Myocyte (in vitro differentiated cells): ENCODE measurements around the gene EBF4. TPM values are rescaled to one million over a fixed set of nuclear protein-coding genes. Genes with fewer than 3 reads are reported as not detected.
"Not testable (repeated sequence)": the region's sequence is repeated elsewhere in the genome, so short reads cannot be mapped to it uniquely, and the experiment has no call there.

Experiments used
- DNase-seq: peaks from one replicate; pipeline ENCODE4 v3.0.0-alpha.2; 2012; ENCODE audit warnings: low read depth
- total RNA-seq: library from RNA; depleted of rRNA; stranded (reverse); fragments of >200 nt; gene quantifications from 2 replicates; pipeline ENCODE4 v1.2.3, GENCODE V29; 2014

Gene EBF4
- total RNA-seq, 1 donor from 2014 or later = 0.94 TPM

DNA sequence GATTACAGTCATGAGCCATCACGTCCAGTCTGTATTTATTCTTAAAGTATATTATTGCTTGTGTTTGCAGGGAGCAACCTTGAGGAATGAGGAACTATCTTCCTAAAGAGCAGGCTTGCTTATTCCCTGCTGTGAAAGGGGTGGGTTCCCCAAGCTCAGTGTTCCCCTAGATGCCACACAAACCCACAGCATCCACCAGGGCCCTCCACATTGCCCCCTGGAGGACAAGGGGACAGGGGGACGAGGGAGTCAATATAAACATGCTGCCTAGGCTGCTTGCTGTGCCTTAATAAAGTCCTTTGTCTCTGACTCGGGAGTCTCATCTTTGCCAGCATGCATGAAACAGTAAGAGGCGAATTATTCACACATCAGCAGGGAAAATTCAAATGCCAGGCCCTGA is 20.6 kb upstream of the EBF4 start:
- DNase-seq = no peak

DNA sequence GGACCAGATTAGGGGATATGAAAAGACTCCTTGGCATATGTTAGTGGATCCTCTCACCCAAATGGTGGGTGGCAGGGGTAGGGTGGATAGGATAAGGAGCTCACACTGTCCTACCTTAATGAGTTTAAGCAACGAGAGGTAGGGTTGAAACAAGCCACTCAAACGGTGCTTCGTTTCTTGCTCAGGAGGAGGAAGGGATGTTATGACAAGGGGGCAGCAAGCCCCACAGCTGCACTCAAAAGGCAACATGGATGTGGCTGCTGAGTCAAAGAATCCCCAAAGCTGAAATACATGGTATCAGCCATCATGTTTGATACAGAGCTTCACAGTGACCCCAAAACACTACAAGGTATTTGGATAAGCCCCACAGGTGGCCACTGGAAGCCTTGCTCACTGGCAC is 20.1 kb upstream of the EBF4 start:
- no peak for DNase-seq

DNA sequence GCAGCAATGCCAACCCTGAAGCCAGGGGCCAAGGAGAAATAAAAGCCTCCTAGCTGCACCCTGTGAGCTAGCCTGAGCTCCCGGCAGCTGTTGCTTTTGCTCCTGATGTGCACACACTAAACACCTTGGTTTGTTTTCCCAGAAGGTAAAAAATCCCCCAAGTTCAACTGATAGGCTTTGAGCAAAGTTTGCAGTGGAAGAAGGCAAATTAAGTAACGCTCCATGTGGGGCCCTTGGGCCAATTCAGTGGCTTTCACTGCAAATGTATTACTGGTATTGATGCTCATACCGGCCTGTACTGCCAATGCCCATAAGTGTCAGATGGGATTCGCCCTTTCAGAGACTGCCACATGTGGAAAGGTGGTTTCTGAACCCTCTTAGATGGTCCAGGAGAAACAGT is 19.1 kb upstream of the EBF4 start:
- DNase-seq = no peak

DNA sequence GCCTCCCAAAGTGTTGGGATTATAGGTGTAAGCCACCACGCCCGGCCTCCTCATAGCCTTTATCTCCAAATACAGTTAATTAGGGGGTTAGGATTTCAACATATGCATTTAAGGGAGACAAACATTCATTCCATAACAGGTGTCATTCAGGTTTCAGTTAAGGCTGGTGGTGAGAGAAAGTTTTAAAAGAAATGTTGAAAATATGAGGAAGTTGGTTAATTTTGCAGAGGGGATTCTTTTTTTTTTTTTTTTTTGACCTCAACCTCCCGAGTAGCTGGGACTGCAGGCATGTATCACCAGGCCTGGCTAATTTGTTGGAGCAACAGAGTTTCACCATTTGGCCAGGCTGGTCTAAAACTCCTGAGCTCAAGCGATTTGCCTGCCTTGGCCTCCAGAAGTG is 12.5 kb upstream of the EBF4 start:
- no peak for DNase-seq

DNA sequence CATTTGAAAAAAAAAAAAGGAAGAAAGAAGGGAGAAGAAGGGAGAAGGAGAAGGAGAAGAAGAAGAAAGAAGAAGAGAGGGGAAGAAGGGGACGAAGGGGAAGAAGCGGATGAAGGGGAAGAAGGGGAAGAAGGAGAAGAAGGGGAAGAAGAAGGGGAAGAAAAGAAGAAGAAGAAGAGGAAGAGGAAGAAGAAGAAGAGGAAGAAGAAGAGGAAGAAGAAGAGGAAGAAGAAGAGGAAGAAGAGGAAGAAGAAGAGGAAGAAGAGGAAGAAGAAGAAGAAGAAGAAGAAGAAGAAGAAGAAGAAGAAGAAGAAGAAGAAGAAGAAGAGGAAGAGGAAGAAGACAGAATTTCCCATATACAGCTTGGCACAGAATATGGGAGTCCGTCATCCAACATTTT is 10.5 kb upstream of the EBF4 start:
- not testable (repeated sequence) for DNase-seq

DNA sequence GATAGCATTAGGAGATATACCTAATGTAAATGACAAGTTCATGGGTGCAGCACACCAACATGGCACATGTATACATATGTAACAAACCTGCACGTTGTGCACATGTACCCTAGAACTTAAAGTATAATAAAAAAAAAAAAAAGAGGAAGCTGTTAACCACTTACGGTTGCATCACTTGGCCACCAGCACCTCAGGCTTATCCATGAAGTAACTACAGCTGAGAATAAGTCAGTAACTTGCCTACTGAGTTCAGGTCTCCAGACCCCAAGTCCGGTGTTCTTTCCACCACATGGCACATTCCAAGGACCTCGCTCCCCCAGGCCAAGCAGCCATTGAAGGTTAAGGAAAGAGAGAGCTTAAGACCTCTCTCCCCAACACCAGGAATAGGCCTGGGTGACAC is 7.8 kb upstream of the EBF4 start:
- DNase-seq = not testable (repeated sequence)

DNA sequence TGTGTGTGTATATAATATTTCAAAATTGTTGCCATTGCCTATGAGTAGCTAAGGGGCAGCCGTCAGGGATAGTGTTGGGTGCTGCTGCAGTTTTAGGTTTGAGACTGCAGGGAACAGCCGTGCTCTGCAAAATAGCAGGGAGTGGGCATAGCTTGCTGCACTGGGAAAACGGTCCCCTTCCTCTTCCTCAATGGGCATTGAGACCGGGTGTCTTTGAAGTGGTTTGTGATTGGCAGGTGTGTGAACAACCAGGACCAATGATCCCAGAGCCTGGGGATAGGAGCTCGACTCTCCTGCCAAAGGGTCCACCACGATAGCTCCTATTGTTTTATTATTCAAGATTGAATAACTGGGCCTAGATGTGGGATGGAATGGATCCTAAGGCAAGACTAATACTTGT is 5.1 kb upstream of the EBF4 start:
- DNase-seq = no peak

DNA sequence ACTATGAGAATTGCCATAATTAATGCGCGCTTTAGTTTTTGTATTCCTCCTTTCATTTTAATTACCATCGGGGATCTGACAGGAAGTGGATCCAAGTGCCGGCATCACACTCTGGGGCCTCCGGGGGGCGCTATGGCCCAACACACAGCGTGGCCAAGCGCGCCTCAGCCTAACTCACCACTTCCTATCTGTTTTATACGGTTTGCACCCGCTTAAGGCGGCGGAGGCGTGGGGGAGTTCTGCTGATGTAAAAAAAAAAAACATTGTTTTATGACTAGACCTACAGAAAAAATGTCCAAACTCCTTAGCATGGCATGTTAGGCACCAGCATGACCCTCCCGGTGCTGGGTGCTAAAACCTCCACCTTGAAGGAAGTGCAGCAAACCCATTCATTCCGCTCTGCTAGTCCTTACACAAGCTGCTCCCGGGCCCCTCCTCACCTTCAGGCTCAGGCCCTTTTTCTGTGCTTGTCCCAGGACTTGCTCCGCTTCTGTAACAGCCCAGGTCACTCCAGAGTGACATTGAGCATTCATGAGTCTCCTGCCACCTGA is 4.5 kb upstream of the EBF4 start:
- DNase-seq = peak; percentile 5

DNA sequence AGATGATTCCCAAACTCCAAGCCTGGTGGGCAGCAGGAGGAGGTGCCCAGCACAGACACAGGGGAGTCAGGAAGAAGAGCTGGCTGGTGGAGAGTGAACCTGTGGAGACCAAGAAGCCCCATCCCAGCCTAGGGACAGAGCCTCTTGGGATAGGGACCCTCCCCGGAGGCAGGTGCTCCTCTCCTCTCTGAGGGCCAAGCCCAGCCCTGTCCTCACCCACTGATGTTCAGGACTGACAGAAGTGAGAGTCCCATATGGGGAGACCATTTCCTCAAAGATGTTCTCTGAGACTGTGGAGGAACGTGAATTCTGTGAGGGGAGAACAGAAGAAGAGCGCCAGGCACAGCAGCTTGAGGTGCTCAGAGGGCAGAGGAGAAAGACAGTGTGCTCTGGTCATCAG is 2.4 kb upstream of the EBF4 start:
- DNase-seq = no peak

DNA sequence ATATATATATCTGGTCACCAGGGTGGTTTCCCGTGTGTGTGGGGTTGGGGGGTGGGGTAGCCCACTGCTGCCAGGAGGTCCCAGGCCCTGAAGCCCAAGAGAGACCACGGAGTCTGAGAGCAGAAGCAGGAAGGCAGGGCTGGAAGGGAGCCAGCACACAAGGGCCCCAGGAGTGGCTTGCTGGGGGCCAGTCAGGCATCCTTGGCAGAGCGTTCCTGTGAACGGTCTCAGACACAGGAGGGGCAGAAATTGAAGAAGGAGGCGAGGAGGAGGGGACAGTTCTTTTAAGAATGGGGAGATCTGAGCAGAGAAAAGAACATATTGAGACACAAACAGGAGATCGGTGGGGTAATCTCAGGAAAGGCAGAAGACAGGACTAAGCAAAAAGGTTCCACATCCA is 1.9 kb upstream of the EBF4 start:
- no peak for DNase-seq

DNA sequence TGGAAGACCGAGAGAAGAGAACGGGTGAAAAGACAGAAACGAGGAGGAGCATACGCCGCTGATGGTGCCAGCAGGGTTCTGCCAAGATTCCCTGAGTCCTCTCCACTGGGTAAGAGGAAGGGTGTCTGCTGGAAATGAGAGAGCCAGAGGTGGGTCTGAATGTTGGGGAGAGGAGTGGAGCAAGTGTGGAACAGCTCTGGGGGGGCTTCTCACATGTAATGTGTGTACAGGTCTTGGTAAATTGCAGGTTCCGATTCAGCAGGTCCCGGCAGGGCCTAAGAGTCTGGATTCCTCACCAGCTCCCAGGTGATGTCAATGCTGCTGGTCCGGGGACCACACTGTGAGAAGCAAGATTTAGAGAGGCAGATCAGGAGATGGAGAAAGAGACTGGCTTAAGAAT is 1.5 kb upstream of the EBF4 start:
- DNase-seq = no peak

DNA sequence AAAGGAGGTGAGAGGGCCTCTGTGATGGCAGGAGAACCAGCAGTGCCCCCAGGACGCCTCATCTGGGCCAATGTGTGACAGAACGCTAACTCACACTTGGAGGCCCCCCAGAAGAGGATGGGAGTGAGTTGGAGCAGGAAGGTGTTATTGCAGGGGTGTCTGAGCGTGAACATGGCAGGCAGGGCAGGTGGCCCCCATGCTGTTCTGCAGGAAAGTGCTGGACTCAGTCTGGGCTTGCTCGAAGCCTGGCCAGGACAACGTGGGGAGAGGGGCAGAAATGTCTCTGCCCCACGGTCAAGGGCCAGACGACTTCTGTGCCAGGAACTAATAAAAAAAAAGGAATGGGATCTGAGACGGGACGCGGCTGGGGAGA is 931 bp upstream of the EBF4 start:
- no peak for DNase-seq

DNA sequence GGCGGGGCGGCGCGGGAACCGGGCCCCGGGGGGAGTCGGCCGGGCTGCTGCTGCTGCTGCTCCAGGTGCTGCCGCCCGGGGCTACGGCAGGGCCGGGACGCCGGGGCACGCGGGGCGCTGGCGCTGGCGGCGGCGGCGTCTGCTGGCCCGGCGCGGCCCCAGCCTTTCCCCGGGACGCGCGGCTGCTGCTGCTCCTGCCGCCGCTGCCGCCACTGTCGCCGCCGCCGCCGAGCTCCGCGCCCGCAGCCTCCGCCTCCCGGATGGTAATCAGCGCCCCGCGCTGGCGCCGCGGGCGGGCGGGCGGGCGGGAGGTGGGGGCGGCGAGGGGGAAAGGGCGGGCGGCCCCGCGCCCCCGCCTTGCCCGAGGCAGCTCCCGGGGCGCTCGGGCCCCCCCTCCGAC is 306 bp downstream of the EBF4 start:
- DNase-seq = no peak

DNA sequence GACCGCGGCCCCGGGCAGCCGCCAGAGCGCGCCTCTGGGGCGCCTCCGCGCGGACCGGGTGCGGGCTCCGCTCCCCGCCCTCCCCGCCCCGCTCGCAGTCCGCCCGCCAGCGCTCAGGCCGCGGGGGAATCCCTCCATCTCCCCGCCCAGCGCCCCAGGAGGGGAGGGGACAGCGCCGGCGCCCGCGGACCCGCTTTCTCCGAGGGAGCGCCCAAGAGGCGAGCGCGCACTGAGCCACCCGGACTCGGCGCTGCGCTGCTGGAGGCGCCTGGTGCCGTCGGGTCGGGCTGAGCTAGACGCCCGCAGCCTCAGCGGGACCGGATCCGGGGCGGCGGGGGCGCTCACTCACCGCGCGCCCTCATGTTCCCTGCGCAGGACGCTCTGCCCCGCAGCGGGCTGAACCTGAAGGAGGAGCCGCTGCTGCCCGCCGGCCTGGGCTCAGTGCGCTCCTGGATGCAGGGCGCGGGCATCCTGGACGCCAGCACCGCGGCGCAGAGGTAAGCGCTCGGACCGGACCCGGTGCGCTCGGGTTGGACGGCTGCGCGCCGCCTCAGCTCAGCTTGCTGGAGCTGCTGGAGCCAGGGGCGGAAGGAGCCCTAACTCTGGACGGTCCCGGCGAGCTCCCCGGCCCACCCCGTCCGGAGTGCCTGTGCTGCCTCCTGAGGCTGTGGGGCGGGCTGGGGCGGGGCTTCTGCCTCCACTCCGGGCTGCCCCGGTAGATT is 867 bp downstream of the EBF4 start:
- no peak for DNase-seq

DNA sequence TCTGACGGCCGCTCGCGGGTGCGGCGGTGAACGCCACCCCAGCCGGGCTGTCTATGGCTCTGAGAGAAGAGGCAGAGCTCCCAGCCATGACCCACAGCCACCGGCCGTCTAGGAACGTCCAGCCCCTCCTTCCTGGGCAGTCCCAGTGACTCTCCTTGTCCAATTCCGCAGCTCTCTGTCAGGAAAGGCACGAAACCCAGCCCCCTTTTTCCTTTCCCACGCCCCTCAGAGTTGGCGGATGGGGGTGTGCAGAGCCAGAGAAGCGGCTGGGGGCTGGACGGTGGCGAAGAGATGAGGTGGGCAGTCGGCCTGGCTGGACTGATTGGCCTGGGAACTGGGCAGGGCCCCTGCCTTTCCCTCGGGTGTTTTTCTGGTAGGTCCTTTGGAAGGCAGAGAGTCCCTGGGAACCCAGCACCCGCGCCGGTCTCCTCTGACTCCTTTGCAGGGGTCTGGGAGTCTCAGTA is 1.5 kb downstream of the EBF4 start:
- DNase-seq = no peak

DNA sequence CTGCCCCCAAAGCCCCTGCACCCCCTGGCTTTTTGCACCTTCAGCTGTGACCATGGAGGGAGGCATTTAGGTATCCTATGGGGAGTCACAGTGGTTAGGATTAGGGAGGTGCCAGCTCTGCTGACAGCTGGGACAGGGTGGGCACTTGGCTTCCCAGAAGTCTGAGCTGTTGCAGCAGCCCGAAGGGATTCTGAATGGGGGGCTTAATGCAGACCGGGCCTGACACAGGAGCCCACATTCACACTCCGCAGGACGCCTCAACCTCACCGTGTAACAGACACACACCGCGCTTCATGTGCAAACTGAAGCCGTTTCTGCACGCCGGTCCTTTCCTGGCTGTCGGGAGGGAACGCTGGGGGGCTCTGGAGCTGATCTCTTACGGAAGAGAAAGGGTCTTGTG is 1.9 kb downstream of the EBF4 start:
- DNase-seq = no peak

DNA sequence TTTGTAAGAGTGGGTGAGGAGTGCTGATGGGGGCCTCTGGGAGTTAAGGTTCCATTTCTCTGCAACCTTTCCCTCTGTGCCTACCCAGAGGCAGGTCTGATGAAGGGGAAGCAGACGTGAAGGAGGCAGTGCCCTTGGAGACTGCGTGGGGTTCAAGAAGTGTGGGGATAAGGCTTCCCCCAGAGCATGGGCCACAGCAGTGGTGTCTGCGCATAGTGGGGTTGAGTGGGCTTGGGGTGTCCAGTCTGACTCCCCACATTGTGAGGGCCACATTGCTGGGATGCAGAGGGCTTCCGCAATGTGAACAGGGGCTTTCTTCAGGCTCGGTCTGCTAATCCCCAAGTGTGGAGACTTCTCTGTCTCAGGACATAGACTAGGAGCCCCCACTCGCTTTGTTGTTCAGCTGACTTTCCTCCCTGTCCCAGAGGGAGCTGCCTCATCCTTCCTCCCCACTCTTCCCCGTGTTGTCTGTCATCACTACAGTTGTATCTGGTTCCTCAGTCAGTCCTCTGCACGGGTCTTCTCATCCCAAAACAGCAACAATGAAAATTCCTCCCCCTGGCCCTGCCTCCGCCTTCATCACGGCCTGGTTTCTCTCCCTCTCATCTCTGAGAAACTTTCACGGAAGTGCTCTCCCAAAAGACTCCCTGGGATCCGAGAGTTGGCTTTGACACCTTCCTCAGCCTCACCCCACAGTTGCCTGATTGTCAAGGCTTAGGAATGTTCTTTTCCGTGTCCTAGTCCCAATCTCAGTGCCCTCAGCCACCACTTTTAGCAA is 2.8 kb downstream of the EBF4 start:
- no peak for DNase-seq

DNA sequence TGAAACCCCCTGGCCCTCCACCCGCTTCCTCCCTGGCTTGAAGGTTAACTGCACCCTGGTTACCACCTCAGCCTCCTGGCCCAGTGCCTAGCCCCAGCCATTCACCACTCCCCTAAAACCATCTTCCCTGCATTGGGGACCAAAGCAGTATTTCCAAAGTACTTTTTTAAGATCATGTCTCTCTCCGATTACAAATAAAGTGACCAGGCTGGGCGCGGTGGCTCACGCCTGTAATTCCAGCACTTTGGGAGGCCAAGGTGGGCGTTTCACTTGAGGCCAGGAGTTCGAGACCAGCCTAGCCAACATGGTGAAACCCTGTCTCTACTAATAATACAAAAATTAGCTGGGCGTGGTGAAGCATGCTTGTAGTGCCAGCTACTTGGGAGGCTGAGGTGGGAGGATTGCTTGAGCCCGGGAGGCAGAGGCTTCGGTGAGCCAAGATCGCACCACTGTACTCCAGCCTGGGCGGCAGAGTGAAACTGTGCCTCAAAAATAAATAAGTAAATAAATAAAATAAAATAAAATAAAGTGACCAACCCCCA is 3.5 kb downstream of the EBF4 start:
- not testable (repeated sequence) for DNase-seq

DNA sequence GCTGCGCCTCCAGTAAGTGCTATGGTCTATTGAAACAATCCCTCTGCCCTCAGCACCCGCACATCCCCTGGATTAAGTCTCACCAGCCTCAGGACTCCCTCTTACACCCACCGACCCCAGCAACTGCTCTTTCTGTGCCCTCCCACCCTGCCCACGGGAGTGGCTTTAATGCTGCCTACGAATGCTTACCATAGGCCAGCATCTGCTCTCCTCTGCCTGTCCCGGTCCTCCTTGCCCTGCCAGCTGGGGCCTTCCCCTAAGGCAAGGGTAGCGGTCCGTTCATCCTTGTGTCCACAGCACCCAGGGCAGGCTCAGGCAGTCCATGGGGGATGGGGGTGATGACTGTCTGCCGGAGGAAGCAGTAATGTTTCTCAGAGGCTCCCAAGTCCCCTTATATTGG is 4.1 kb downstream of the EBF4 start:
- no peak for DNase-seq

DNA sequence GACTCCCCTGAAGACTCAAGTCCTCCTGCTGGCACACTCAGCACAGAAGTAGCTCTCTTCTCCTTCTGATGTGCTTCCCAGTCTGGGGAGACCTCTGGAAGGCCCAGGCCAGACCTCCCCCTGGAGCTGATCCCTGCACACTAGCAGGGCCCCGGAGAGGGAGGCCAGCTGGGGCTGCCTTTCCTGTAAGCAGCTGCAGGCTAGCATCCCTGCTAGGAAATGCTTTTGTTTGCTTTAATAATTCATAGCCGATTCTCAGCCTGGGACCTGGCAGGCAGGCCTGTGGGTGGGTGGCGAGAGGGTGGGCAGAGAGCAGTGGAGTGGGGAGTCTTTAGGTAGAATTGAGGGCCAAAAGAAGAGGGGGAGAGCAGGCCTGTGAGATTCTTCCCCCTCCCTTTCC is 5.2 kb downstream of the EBF4 start:
- no peak for DNase-seq

DNA sequence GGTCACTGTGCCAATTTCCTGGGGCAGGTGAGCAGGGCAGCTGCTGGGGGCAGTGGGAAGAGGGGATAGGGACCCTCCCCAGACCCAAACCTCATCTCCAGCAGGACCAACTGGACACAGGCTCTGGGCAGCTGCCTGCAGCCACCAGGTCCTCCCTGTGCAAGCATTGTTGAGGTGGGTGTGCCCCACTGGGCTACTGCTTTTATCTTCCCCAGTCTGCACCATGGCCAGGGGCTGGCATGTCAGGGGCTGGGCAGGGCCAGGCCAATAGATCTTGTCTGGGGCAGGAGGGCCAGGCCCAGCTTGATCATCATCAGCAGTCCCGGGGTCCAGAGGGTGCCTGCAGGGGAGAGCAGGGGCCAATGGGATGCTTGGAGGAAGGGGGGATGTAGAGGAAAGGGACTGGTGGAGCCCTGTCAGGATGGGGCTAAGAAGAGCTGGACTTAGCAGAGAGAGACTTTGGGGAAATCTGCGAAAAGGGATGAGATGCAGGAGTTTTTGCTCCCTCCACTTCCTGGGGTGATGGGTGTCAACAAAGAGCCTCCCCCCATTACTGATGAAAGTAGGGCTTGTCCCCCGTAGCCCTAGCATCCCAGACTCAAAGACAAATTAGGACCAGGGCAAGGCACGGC is 5.7 kb downstream of the EBF4 start:
- DNase-seq = no peak

DNA sequence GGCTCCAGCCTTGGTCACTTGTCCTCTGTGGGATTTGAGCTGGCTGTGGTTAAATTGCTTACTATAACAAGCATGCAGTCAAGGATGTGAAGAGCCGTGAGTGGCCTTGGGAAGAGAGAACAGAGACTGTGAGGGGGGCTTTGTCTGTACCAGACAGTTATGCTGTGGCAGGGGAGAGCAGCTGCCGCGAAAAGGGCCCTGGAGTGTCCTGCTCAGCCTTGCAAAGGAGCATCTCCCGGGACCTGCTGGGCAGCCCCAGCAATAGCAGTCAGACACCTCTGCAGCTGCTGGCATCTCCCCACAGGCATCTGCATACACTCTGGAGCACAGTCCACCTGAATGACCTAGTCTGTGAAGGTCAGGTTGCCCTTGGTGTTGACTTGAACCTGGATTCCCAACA is 6.3 kb downstream of the EBF4 start:
- no peak for DNase-seq
